H9 (cell line): ENCODE results near the gene SBNO1. TPM values are rescaled to one million over a fixed set of nuclear protein-coding genes. Genes with fewer than 3 reads are reported as not detected.

Experiments used
- DNase-seq: peaks from one replicate; pipeline ENCODE4 v3.0.0-alpha.2; 2017
- H2AFZ ChIP-seq: one replicate; pipeline ENCODE4 v1.6.1; 2013; ENCODE audit warnings: mild to moderate bottlenecking, low read length, control low read depth, moderate library complexity
- H2AK5ac ChIP-seq: 2 replicates; pipeline ENCODE4 v1.6.1; 2013; ENCODE audit warnings: low read length, control low read depth, mixed read lengths; ENCODE audit not compliant: insufficient read length
- H2BK120ac ChIP-seq: one replicate; pipeline ENCODE4 v1.6.1; 2013; ENCODE audit warnings: low read depth, mild to moderate bottlenecking, low read length, control low read depth, inconsistent platforms; ENCODE audit not compliant: poor library complexity, severe bottlenecking
- H2BK12ac ChIP-seq: 2 replicates; pipeline ENCODE4 v1.6.1; 2013; ENCODE audit warnings: low read length, control low read depth, mixed read lengths, low read depth; ENCODE audit not compliant: insufficient read length
- H2BK15ac ChIP-seq: 2 replicates; pipeline ENCODE4 v1.6.1; 2013; ENCODE audit warnings: low read depth, low read length, control low read depth
- H2BK20ac ChIP-seq: one replicate; pipeline ENCODE4 v1.6.1; 2013; ENCODE audit warnings: low read depth, mild to moderate bottlenecking, low read length, control low read depth, inconsistent platforms; ENCODE audit not compliant: poor library complexity, severe bottlenecking
- H2BK5ac ChIP-seq: 2 replicates; pipeline ENCODE4 v1.6.1; 2013; ENCODE audit warnings: low read length, control low read depth, mixed read lengths; ENCODE audit not compliant: insufficient read length
- H3K14ac ChIP-seq: 2 replicates; pipeline ENCODE4 v1.6.1; 2013; ENCODE audit warnings: low read length, control low read depth; ENCODE audit not compliant: insufficient read depth
- H3K18ac ChIP-seq: 2 replicates; pipeline ENCODE4 v1.6.1; 2013; ENCODE audit warnings: low read depth, mild to moderate bottlenecking, mixed read lengths, low read length, control low read depth; ENCODE audit not compliant: insufficient read length
- H3K23ac ChIP-seq: 2 replicates; pipeline ENCODE4 v1.6.1; 2013; ENCODE audit warnings: low read length, control low read depth, mixed read lengths, low read depth; ENCODE audit not compliant: insufficient read length
- H3K23me2 ChIP-seq: 2 replicates; pipeline ENCODE4 v1.6.1; 2013; ENCODE audit warnings: low read depth, mild to moderate bottlenecking, mixed read lengths, low read length, control low read depth; ENCODE audit not compliant: insufficient read length, poor library complexity, severe bottlenecking
- H3K27ac ChIP-seq: 2 replicates; pipeline ENCODE4 v1.5.1; 2013; ENCODE audit warnings: low read length, control low read depth, mixed read lengths, low read depth; ENCODE audit not compliant: insufficient read length
- H3K27me3 ChIP-seq: 2 replicates; pipeline ENCODE4 v1.6.1; 2013; ENCODE audit warnings: low read length, control low read depth, inconsistent platforms; ENCODE audit not compliant: insufficient read depth
- H3K4ac ChIP-seq: 2 replicates; pipeline ENCODE4 v1.6.1; 2013; ENCODE audit warnings: low read depth, mild to moderate bottlenecking, control low read depth, inconsistent platforms, low read length, moderate library complexity
- H3K4me1 ChIP-seq: 2 replicates; pipeline ENCODE4 v1.6.1; 2013; ENCODE audit warnings: low read length, control low read depth, inconsistent platforms; ENCODE audit not compliant: insufficient read depth
- H3K4me2 ChIP-seq: 2 replicates; pipeline ENCODE4 v1.6.1; 2013; ENCODE audit warnings: low read length, control low read depth, mixed read lengths; ENCODE audit not compliant: insufficient read length, insufficient read depth
- H3K56ac ChIP-seq: 2 replicates; pipeline ENCODE4 v1.6.1; 2013; ENCODE audit warnings: low read depth, mild to moderate bottlenecking, mixed read lengths, low read length, control low read depth; ENCODE audit not compliant: insufficient read length
- H3K79me1 ChIP-seq: 2 replicates; pipeline ENCODE4 v1.6.1; 2013; ENCODE audit warnings: low read depth, mild to moderate bottlenecking, moderate library complexity, low read length, control low read depth, inconsistent platforms; ENCODE audit not compliant: insufficient read depth, poor library complexity, severe bottlenecking
- H3K79me2 ChIP-seq: 2 replicates; pipeline ENCODE4 v1.6.1; 2013; ENCODE audit warnings: low read length, control low read depth, inconsistent platforms; ENCODE audit not compliant: insufficient read depth
- H3K9ac ChIP-seq: 2 replicates; pipeline ENCODE4 v1.6.1; 2013; ENCODE audit warnings: low read length, control low read depth, mixed read lengths; ENCODE audit not compliant: insufficient read length; ENCODE audit errors: extremely low read depth
- H3K9me3 ChIP-seq: one replicate; pipeline ENCODE4 v1.6.1; 2013; ENCODE audit warnings: low read depth, low read length, inconsistent platforms; ENCODE audit not compliant: control insufficient read depth
- H3T11ph ChIP-seq: one replicate; pipeline ENCODE4 v1.6.1; 2013; ENCODE audit warnings: mild to moderate bottlenecking, low read length, control low read depth, inconsistent platforms
- H4K20me1 ChIP-seq: one replicate; pipeline ENCODE4 v1.6.1; 2013; ENCODE audit not compliant: control insufficient read depth, insufficient read length, insufficient read depth
- H4K5ac ChIP-seq: 2 replicates; pipeline ENCODE4 v1.6.1; 2013; ENCODE audit warnings: low read depth, mild to moderate bottlenecking, mixed read lengths, low read length, control low read depth; ENCODE audit not compliant: insufficient read length
- H4K8ac ChIP-seq: replicated peaks from 2 replicates; pipeline ENCODE4 v1.6.1; 2013; ENCODE audit warnings: low read length, control low read depth, mixed read lengths, low read depth; ENCODE audit not compliant: insufficient read length
- H4K91ac ChIP-seq: 2 replicates; pipeline ENCODE4 v1.6.1; 2013; ENCODE audit warnings: low read depth, mild to moderate bottlenecking, moderate library complexity, mixed read lengths, low read length, control low read depth; ENCODE audit not compliant: insufficient read length
- H3K27ac Mint-ChIP-seq, 3 experiments: 2 replicates in 2 of 3; 3 replicates in 1 of 3; pipeline ENCODE4 v1.8.0; 2020 to 2021; ENCODE audit warnings: mixed read lengths in 3 of 3, mild to moderate bottlenecking in 1 of 3, moderate library complexity in 1 of 3
- H3K27me3 Mint-ChIP-seq: 2 replicates; pipeline ENCODE4 v1.8.0; 2021; ENCODE audit warnings: low read depth, mild to moderate bottlenecking, moderate library complexity, mixed read lengths
- H3K36me3 Mint-ChIP-seq, 3 experiments: 2 replicates in 2 of 3; 3 replicates in 1 of 3; pipeline ENCODE4 v1.8.0; 2020 to 2021; ENCODE audit warnings: low read depth in 3 of 3, mixed read lengths in 3 of 3; ENCODE audit not compliant: insufficient read depth in 1 of 3
- H3K4me1 Mint-ChIP-seq, 2 experiments: 2 replicates each; pipeline ENCODE4 v1.8.0; 2020; ENCODE audit warnings: mixed read lengths in 2 of 2
- H3K4me3 Mint-ChIP-seq, 2 experiments: 2 replicates in 1 of 2; 3 replicates in 1 of 2; pipeline ENCODE4 v1.8.0; 2020 to 2021; ENCODE audit warnings: mild to moderate bottlenecking in 2 of 2, mixed read lengths in 2 of 2, moderate library complexity in 1 of 2
- H3K9me3 Mint-ChIP-seq, 2 experiments: 2 replicates in 1 of 2; 3 replicates in 1 of 2; pipeline ENCODE4 v1.8.0; 2020; ENCODE audit warnings: mild to moderate bottlenecking in 2 of 2, mixed read lengths in 2 of 2, moderate library complexity in 1 of 2
- CTCF ChIP-seq: fragments of 200-600 bp; sonication (generic); conservative IDR thresholded peaks from 3 replicates; pipeline ENCODE4 v1.8.0; 2021; ENCODE audit warnings: antibody characterized with exemption, mild to moderate bottlenecking
- WGBS: extraction: QIAGEN DNeasy Blood & Tissue Kit; methylation state at CpG from one replicate; pipeline ENCODE4 v1.1.7; 2013; ENCODE audit warnings: missing lambda C conversion rate, low lambda C conversion rate, mixed read lengths; ENCODE audit not compliant: insufficient read length; ENCODE audit errors: extremely low coverage; 5-methylcytosine and 5-hydroxymethylcytosine counted together
- total RNA-seq: library from RNA; stranded (reverse); gene quantifications from 2 replicates; pipeline ENCODE4 v1.2.1, GENCODE V29; 2021

SBNO1 gene
- total RNA-seq, 1 experiment from 2014 or later: 47.5 TPM

GRCh38 chr12:123305136-123305535, 59.5 kb downstream of the SBNO1 start:
- Histone ChIP-seq H4K5ac (no peak overlapping the region), H3K9me3 (no peaks in the 10 kb centered on the region), H3K4ac (no peak overlapping the region), H3K79me2 (no peaks in the 10 kb centered on the region), H2BK12ac (no peak overlapping the region), H3K4me1 (no peaks in the 10 kb centered on the region), H3K27me3 (no peaks in the 10 kb centered on the region), H3K27ac (no peak overlapping the region), H2AFZ (no peak overlapping the region), H2BK15ac (no peak overlapping the region), H3K9ac (no peak overlapping the region), H3K56ac (no peak overlapping the region), H4K91ac (no peak overlapping the region), H3K79me1 (no peaks in the 10 kb centered on the region), H3K14ac (no peak overlapping the region), H3K23ac (no peak overlapping the region), H4K20me1 (peaks cover 2% of the 10 kb centered on the region), H4K8ac (no peak overlapping the region), H3K4me2 (no peak overlapping the region), H2BK5ac (no peak overlapping the region), H3T11ph (no peak overlapping the region), H2AK5ac (no peak overlapping the region), H2BK120ac (no peak overlapping the region), H3K18ac (no peak overlapping the region), H3K23me2 (no peaks in the 10 kb centered on the region), H2BK20ac (no peak overlapping the region)
- Mint-ChIP-seq H3K27ac (no peak overlapping the region; a peak in 1 of 7 replicates), H3K4me3 (no peak overlapping the region), H3K9me3 (no peaks in the 10 kb centered on the region), H3K27me3 (no peaks in the 10 kb centered on the region), H3K4me1 (no peaks in the 10 kb centered on the region), H3K36me3 (peaks cover 50 to 91% (median 83%) of the 10 kb centered on the region in 3 experiments; a peak in 6 of 7 replicates)
- DNase-seq: no peak
- TF ChIP-seq CTCF: no peak
- no CpG with 5 or more reads among the region's 3 CpGs for WGBS
